ENCODE data around the gene LPIN3.

The LPIN3 gene

DNA sequence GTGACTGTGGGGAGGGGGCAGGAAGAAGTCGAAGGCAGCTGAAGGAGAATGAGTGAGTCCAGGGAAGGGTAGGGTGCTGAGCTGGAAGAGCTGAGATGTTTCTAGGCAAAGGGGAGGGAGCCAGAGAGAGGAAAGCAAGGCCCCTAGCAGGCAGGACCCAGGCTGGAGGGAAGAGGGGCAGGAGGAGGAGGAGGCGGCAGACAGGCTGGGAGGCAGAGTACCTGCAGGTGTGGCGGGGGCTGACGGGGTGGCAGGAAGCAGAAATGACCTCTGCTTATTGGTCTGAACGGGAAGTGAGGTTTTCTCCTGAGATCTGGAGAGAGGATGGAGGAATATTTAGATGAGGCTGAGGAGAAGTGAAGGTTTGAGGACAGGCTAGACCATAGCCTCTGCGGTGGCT lies 36.7 kb downstream of the LPIN3 start:
- no peaks in the 10 kb centered on the region for H3K27me3 ChIP-seq (ENCODE audit: control insufficient read depth, insufficient read depth, low read length, poor library complexity, severe bottlenecking)
- H3K36me3 ChIP-seq (ENCODE audit: control insufficient read depth, insufficient read depth, low read length), result no peaks in the 10 kb centered on the region
- H3K27ac ChIP-seq (ENCODE audit: insufficient read depth, low read depth, low read length, poor library complexity, severe bottlenecking), result no peak overlapping the region
- H3K4me3 ChIP-seq (ENCODE audit: insufficient read depth, low read depth, low read length), result no peak overlapping the region
- 77 to 78% methylated on average over 6 of the region's 6 CpGs for WGBS, 2 experiments
- H3K9me3 ChIP-seq (ENCODE audit: control insufficient read depth, low read length), result no peaks in the 10 kb centered on the region
- peaks cover 3% of the 10 kb centered on the region for H3K4me1 ChIP-seq (ENCODE audit: control insufficient read depth, insufficient read depth, low read length)

DNA sequence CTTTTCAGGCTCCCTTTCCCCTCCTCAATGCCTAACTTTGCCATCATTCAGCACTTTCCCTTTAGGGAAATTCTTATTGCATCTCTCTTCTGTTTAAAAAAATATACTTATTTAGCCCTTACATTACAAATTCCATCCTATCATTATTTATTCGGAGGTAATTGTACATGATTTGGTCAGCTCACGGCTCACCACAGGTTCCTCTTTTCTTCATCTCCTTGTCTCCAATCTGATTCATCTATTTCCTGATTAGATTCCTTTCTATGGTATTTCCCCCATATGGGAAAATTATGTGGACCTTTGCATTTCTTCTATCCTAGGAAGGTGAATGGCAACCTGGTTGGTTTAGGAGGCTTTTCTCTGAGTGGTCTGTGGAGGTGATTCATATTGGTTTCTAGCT lies 38.9 kb downstream of the LPIN3 start:
- no peaks in the 10 kb centered on the region for H3K36me3 ChIP-seq (ENCODE audit: control insufficient read depth, insufficient read depth, low read length)
- H3K9me3 ChIP-seq (ENCODE audit: control insufficient read depth, low read length), result no peaks in the 10 kb centered on the region
- H3K4me1 ChIP-seq (ENCODE audit: control insufficient read depth, insufficient read depth, low read length), result no peaks in the 10 kb centered on the region
- H3K27ac ChIP-seq (ENCODE audit: insufficient read depth, low read depth, low read length, poor library complexity, severe bottlenecking), result no peak overlapping the region
- H3K4me3 ChIP-seq (ENCODE audit: insufficient read depth, low read depth, low read length), result no peak overlapping the region
- 89 to 96% methylated on average over 2 of the region's 2 CpGs for WGBS, 2 experiments
- H3K27me3 ChIP-seq (ENCODE audit: control insufficient read depth, insufficient read depth, low read length, poor library complexity, severe bottlenecking), result no peaks in the 10 kb centered on the region

DNA sequence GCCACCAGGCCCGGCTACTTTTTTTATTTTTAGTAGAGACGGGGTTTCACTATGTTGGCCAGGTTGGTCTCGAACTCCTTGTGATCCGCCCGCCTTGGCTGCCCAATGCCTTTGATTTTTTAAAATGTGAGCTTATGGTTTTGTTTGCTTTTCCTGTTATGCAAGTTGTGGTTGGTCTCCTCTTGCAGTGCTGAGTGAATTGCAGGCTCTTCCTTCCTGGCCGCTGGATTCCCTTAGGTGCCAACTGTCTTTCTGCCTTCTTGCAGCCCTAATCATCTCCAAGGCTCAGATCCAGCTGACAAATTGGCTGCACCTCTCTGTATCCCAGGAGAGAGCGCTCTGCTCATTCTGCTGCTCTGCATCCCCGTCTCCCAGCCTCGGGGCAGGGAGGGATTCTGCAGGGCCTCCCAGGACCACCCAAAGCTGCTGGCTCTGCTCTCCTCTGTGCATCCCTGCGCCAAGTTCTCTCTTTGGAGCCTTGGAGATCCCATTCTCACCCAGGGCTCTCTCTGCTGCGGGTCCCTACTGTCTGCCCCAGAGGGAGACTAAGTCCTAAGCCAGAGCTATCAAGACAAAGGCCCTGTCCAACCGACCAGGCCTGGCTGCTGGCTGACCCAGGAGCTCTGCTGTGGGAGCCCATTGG lies 40.1 kb downstream of the LPIN3 start:
- Histone ChIP-seq H3K9me3 (ENCODE audit: control insufficient read depth, low read length) (no peaks in the 10 kb centered on the region), H3K27me3 (ENCODE audit: control insufficient read depth, insufficient read depth, low read length, poor library complexity, severe bottlenecking) (no peaks in the 10 kb centered on the region), H3K4me1 (ENCODE audit: control insufficient read depth, insufficient read depth, low read length) (no peaks in the 10 kb centered on the region), H3K27ac (ENCODE audit: insufficient read depth, low read depth, low read length, poor library complexity, severe bottlenecking) (no peak overlapping the region), H3K4me3 (ENCODE audit: insufficient read depth, low read depth, low read length) (no peak overlapping the region), H3K36me3 (ENCODE audit: control insufficient read depth, insufficient read depth, low read length) (no peaks in the 10 kb centered on the region)
- WGBS, 2 experiments, result 82 to 83% methylated on average over 12 of the region's 12 CpGs

DNA sequence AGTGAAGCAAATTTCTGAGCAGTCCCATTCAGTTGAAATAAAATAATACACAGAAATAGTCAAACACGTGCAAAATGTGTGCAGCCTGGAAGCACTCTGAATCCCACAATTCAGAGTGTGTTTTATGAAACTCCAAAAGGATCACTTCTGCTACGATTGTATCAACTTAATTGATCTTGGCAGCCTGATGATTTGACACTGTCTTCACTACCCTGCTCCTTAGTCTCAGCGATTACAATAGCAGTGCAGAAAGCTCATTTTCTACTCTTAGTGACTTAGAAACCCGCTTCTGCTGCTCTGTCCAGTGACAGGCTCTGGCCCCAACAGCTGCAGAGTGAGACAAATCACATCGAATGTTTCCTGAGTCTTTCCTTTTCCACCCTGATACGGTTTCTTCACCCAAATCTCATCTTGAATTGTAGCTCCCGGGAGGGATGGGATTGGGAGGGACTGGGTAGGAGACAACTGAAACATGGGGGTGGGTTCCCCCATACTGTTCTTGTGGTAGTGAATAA lies 42.2 kb downstream of the LPIN3 start:
- H3K27ac ChIP-seq (ENCODE audit: insufficient read depth, low read depth, low read length, poor library complexity, severe bottlenecking), result no peak overlapping the region
- no peaks in the 10 kb centered on the region for H3K9me3 ChIP-seq (ENCODE audit: control insufficient read depth, low read length)
- no peaks in the 10 kb centered on the region for H3K27me3 ChIP-seq (ENCODE audit: control insufficient read depth, insufficient read depth, low read length, poor library complexity, severe bottlenecking)
- WGBS, 2 experiments, result 93 to 94% methylated on average over 7 of the region's 7 CpGs
- H3K4me3 ChIP-seq (ENCODE audit: insufficient read depth, low read depth, low read length), result no peak overlapping the region
- peaks cover 10% of the 10 kb centered on the region for H3K4me1 ChIP-seq (ENCODE audit: control insufficient read depth, insufficient read depth, low read length)
- H3K36me3 ChIP-seq (ENCODE audit: control insufficient read depth, insufficient read depth, low read length), result no peaks in the 10 kb centered on the region

DNA sequence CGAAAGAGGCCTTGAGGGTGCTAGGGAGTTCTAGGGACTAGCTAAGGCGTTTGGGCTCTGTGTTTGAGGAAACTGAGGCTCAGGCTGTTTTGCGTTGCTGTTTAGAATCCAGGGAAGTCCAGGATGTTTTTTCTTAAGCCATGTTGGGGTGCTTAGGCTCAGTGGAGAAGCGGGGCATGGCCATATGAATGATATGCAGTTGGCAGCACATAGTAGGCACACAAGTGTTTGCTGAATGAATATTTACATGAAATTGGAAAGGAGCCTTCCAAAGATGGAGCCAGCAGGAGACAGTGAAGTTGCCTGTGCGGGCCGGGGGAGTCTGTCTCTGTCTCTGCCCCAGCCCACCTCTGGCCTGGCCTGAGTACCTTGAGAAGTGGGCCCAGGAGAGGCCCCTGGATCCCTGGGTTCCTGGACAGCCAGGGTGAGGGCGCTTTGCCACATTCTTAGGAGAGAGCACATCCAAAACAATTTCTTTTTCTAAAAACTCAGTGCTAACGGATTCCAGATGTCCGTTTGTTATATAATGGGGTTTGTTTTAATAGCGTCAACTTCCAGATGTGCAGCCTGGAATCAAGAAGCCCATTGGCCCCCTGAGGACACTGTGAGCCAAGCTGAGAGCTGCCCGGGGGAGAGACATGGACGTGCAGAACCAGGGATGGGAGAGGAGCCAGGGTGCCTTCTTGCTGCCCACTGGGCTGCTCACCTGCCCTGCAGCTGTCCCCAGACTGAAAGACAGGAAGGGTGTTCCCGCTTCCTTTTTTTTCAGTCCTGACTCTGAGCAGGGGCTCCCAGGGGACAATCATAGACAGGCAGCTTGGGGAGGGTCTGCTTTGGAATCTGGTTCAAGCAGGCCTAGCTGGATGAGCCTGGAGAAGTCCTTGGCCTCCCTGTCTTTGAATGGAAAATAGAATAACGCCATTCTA lies 46.1 kb downstream of the LPIN3 start:
- H3K4me3 ChIP-seq (ENCODE audit: insufficient read depth, low read depth, low read length), result no peak overlapping the region
- no peak overlapping the region for H3K27ac ChIP-seq (ENCODE audit: insufficient read depth, low read depth, low read length, poor library complexity, severe bottlenecking)
- WGBS, 2 experiments, result 89 to 92% methylated on average over 14 of the region's 14 CpGs
- H3K27me3 ChIP-seq (ENCODE audit: control insufficient read depth, insufficient read depth, low read length, poor library complexity, severe bottlenecking), result no peaks in the 10 kb centered on the region
- no peaks in the 10 kb centered on the region for H3K9me3 ChIP-seq (ENCODE audit: control insufficient read depth, low read length)
- H3K36me3 ChIP-seq (ENCODE audit: control insufficient read depth, insufficient read depth, low read length), result no peaks in the 10 kb centered on the region
- H3K4me1 ChIP-seq (ENCODE audit: control insufficient read depth, insufficient read depth, low read length), result peaks cover 13% of the 10 kb centered on the region

GRCh38 chr20:41387444-41387851 lies 46.8 kb downstream of the LPIN3 start:
- no peak overlapping the region for H3K4me3 ChIP-seq (ENCODE audit: insufficient read depth, low read depth, low read length)
- H3K4me1 ChIP-seq (ENCODE audit: control insufficient read depth, insufficient read depth, low read length), result peaks cover 13% of the 10 kb centered on the region
- no peaks in the 10 kb centered on the region for H3K27me3 ChIP-seq (ENCODE audit: control insufficient read depth, insufficient read depth, low read length, poor library complexity, severe bottlenecking)
- H3K9me3 ChIP-seq (ENCODE audit: control insufficient read depth, low read length), result no peaks in the 10 kb centered on the region
- no peaks in the 10 kb centered on the region for H3K36me3 ChIP-seq (ENCODE audit: control insufficient read depth, insufficient read depth, low read length)
- 34% methylated on average over 9 of the region's 9 CpGs for WGBS, 2 experiments
- H3K27ac ChIP-seq (ENCODE audit: insufficient read depth, low read depth, low read length, poor library complexity, severe bottlenecking), result no peak overlapping the region

- WGBS, 2 experiments, result 100% methylated on average over 2 to 3 of the region's 3 CpGs
- Histone ChIP-seq H3K9me3 (ENCODE audit: control insufficient read depth, low read length) (no peaks in the 10 kb centered on the region), H3K27me3 (ENCODE audit: control insufficient read depth, insufficient read depth, low read length, poor library complexity, severe bottlenecking) (no peaks in the 10 kb centered on the region), H3K4me1 (ENCODE audit: control insufficient read depth, insufficient read depth, low read length) (peaks cover 29% of the 10 kb centered on the region), H3K36me3 (ENCODE audit: control insufficient read depth, insufficient read depth, low read length) (no peaks in the 10 kb centered on the region), H3K4me3 (ENCODE audit: insufficient read depth, low read depth, low read length) (no peak overlapping the region), H3K27ac (ENCODE audit: insufficient read depth, low read depth, low read length, poor library complexity, severe bottlenecking) (no peak overlapping the region)
Measured at GRCh38 chr20:41390889-41391288, 50.3 kb downstream of the LPIN3 start.

GRCh38 chr20:41391587-41392001 lies 51.0 kb downstream of the LPIN3 start:
- no peaks in the 10 kb centered on the region for H3K9me3 ChIP-seq (ENCODE audit: control insufficient read depth, low read length)
- no peak overlapping the region for H3K4me3 ChIP-seq (ENCODE audit: insufficient read depth, low read depth, low read length)
- WGBS, 2 experiments, result 88 to 92% methylated on average over 10 of the region's 10 CpGs
- no peak overlapping the region for H3K27ac ChIP-seq (ENCODE audit: insufficient read depth, low read depth, low read length, poor library complexity, severe bottlenecking)
- H3K4me1 ChIP-seq (ENCODE audit: control insufficient read depth, insufficient read depth, low read length), result peaks cover 29% of the 10 kb centered on the region
- no peaks in the 10 kb centered on the region for H3K36me3 ChIP-seq (ENCODE audit: control insufficient read depth, insufficient read depth, low read length)
- no peaks in the 10 kb centered on the region for H3K27me3 ChIP-seq (ENCODE audit: control insufficient read depth, insufficient read depth, low read length, poor library complexity, severe bottlenecking)

DNA sequence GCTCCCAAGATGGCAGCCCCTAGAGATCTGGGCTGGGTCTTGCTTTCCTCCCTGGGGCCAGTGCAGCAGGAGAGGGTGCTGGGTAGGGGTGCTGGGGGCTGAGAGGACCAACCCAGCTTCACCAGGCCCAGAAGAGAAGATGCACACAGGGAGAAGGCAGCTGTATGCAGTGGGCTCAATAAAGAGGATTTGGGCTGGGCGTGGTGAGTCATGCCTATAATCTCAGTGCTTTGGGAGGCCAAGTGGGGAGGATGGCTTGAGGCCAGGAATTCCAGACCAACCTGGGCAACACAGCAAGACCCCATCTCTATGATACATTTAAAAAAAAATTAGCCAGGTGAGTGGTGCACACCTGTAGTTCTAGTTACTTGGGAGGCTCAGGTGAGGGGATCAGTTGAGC lies 51.7 kb downstream of the LPIN3 start:
- peaks cover 24% of the 10 kb centered on the region for H3K4me1 ChIP-seq (ENCODE audit: control insufficient read depth, insufficient read depth, low read length)
- 90 to 97% methylated on average over 1 of the region's 1 CpG for WGBS, 2 experiments
- H3K27ac ChIP-seq (ENCODE audit: insufficient read depth, low read depth, low read length, poor library complexity, severe bottlenecking), result no peak overlapping the region
- H3K36me3 ChIP-seq (ENCODE audit: control insufficient read depth, insufficient read depth, low read length), result no peaks in the 10 kb centered on the region
- no peaks in the 10 kb centered on the region for H3K9me3 ChIP-seq (ENCODE audit: control insufficient read depth, low read length)
- no peak overlapping the region for H3K4me3 ChIP-seq (ENCODE audit: insufficient read depth, low read depth, low read length)
- no peaks in the 10 kb centered on the region for H3K27me3 ChIP-seq (ENCODE audit: control insufficient read depth, insufficient read depth, low read length, poor library complexity, severe bottlenecking)

Data from ectodermal cell (in vitro differentiated cells).